Neural cell (in vitro differentiated cells): ENCODE results near the gene CACNA1I.

Source experiments
- CTCF ChIP-seq: fragments of 450-650 bp; IDR thresholded peaks from 2 replicates; pipeline ENCODE4 v1.5.1; 2014; ENCODE audit warnings: antibody characterized with exemption, mild to moderate bottlenecking, moderate library complexity; ENCODE audit not compliant: poor library complexity, severe bottlenecking
- POLR2AphosphoS5 ChIP-seq: IDR thresholded peaks from 2 replicates; pipeline ENCODE4 v1.6.1; 2012
- TAF1 ChIP-seq: IDR thresholded peaks from 2 replicates; pipeline ENCODE4 v1.6.1; 2012; ENCODE audit warnings: low read depth

- TF ChIP-seq CTCF (no peak), POLR2AphosphoS5 (no peak), TAF1 (no peak)
These were observed 32.6 kb upstream of the CACNA1I start for GRCh38 chr22:39537975-39538374.
